Spleen (tissue), 11 donors: ENCODE results near the gene NLGN1. TPM values are rescaled to one million over a fixed set of nuclear protein-coding genes. Genes with fewer than 3 reads are reported as not detected.
A peak's percentile ranks its signal among the peaks of the same experiment; 100 is the strongest.

Experiments
- DNase-seq: peaks from one replicate; pipeline ENCODE4 v3.0.0-alpha.2; 2020
- H3K27ac ChIP-seq, 8 donors: fragments of 200-600 bp; sonication (generic) in 7 of 8; 1 replicate in 4 of 8; 2 replicates in 4 of 8; pipeline versions ENCODE4 v1.5.0 to v1.8.0; 2016 to 2021; ENCODE audit warnings: inconsistent platforms in 4 of 8, mild to moderate bottlenecking in 4 of 8, moderate library complexity in 1 of 8
- H3K27me3 ChIP-seq, 7 donors: fragments of 200-600 bp; sonication (generic) in 6 of 7; replicated peaks in 1 of 7; 1 replicate in 4 of 7; 2 replicates in 3 of 7; pipeline versions ENCODE4 v1.5.0 to v1.8.0; 2016 to 2021; ENCODE audit warnings: inconsistent platforms in 3 of 7, mild to moderate bottlenecking in 1 of 7
- H3K36me3 ChIP-seq, 6 donors: fragments of 200-600 bp; sonication (generic) in 5 of 6; 1 replicate in 4 of 6; 2 replicates in 2 of 6; pipeline versions ENCODE4 v1.5.0 to v1.8.0; 2016 to 2021; ENCODE audit warnings: inconsistent platforms in 2 of 6
- H3K4me1 ChIP-seq, 6 donors: fragments of 200-600 bp; sonication (generic) in 5 of 6; 1 replicate in 3 of 6; 2 replicates in 3 of 6; pipeline versions ENCODE4 v1.5.0 to v1.8.0; 2016 to 2021; ENCODE audit warnings: inconsistent platforms in 3 of 6
- H3K4me3 ChIP-seq, 8 donors: fragments of 200-600 bp; sonication (generic) in 7 of 8; 1 replicate in 4 of 8; 2 replicates in 4 of 8; pipeline versions ENCODE4 v1.5.0 to v1.8.0; 2016 to 2021; ENCODE audit warnings: inconsistent platforms in 4 of 8, mild to moderate bottlenecking in 4 of 8, moderate library complexity in 2 of 8
- H3K9me3 ChIP-seq, 8 donors: fragments of 200-600 bp; sonication (generic) in 7 of 8; 1 replicate in 4 of 8; 2 replicates in 4 of 8; pipeline versions ENCODE4 v1.5.0 to v1.8.0; 2016 to 2021; ENCODE audit warnings: inconsistent platforms in 4 of 8
- POLR2A ChIP-seq, 3 donors: fragments of 450-650 bp; IDR thresholded peaks; one replicate each; pipeline ENCODE4 v1.5.1; 2017; ENCODE audit warnings: antibody characterized with exemption in 3 of 3, mild to moderate bottlenecking in 1 of 3
- POLR2AphosphoS5 ChIP-seq, 3 donors: sonication (generic); formaldehyde crosslinking; IDR thresholded peaks; one replicate each; pipeline ENCODE4 v1.5.1; 2017; ENCODE audit warnings: antibody characterized with exemption in 3 of 3
- WGBS, 5 donors: extraction: QIAGEN DNeasy Blood & Tissue Kit in 3 of 5; methylation state at CpG; one replicate each; pipeline versions ENCODE4 v1.1.5 to v1.1.7; 2013 to 2018; 5-methylcytosine and 5-hydroxymethylcytosine counted together
- intact Hi-C: fragments of 100-400 bp; cut with DNase I; formaldehyde crosslinking; loops from one replicate; pipeline ENCODE4 v1.15.0; 2023; ENCODE audit warnings: low total_unique reads
- polyA plus RNA-seq, 3 donors: library from polyadenylated mRNA; stranded (reverse); fragments of 200-250 nt; gene quantifications; one replicate each; pipeline ENCODE4 v1.2.1, GENCODE V29; 2013
- total RNA-seq, 7 donors: library from RNA; depleted of rRNA in 3 of 7; stranded (reverse); fragments of >200 nt in 3 of 7; fragmentation: NEBNext Ultra II Directional in 4 of 7; extraction: Animal tissue kit (Norgen Biotek cat#: 25700) in 4 of 7; gene quantifications; one replicate each; pipeline versions ENCODE4 v1.1.0 to v1.2.1, GENCODE V29; 2016 to 2021
- TF ChIP-seq, protein P1 (sequence below), 11 experiments: fragments of 200-600 bp in 7 of 11; fragments of 450-650 bp in 4 of 11; sonication (generic) in 4 of 11; IDR thresholded peaks in 8 of 11; conservative IDR thresholded peaks in 3 of 11; 1 replicate in 7 of 11; 2 replicates in 4 of 11; pipeline versions ENCODE4 v1.4.0 to v1.8.0; 2016 to 2021; ENCODE audit warnings: antibody characterized with exemption in 11 of 11, inconsistent platforms in 4 of 11, mild to moderate bottlenecking in 1 of 11
- donor health status: healthy with polysubstance abuse.
- donor health status: DM: no; HTN: no; CAD: no; lungs with moderate emphysema.
- donor health status: DM: no; HTN: no; CAD: no.
- donor health status: Bipolar disorder and iron deficiency.
- donor health status: healthy.
- donor health status: DM: no; HTN: no; CAD: no.
- donor health status: DM: yes; HTN: yes; CAD: no.

NLGN1 gene
- total and polyA plus RNA-seq, 10 donors = 0.03 to 0.13 (median 0.03) TPM; not detected in 7

DNA sequence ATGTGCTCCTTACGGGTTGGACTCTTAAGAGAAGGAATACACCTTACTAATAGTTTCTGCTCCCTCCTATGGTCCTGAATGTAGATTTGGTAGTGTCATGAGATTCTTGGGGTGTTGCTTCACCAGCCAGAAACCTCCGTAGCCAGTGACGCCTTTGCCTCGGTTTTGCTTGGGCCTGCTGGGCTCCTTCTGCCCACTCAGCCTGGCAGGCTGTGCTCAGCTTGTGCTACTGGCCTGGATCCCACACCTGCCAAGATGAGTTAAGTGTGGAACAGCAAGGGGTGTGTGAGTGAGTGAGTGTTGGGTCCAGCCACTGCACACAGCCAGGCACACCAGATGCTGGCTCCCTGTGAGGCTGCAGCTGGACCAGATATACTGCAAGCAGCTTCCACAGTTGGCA lies 560.1 kb downstream of the NLGN1 start:
- H3K4me3 ChIP-seq = no peak overlapping the region
- H3K36me3 ChIP-seq = no peaks in the 10 kb centered on the region
- intact Hi-C loops = no loop called here
- TF ChIP-seq POLR2AphosphoS5 (IDR thresholded peaks at IDR 0.05) = no peak
- TF ChIP-seq, protein P1, sequence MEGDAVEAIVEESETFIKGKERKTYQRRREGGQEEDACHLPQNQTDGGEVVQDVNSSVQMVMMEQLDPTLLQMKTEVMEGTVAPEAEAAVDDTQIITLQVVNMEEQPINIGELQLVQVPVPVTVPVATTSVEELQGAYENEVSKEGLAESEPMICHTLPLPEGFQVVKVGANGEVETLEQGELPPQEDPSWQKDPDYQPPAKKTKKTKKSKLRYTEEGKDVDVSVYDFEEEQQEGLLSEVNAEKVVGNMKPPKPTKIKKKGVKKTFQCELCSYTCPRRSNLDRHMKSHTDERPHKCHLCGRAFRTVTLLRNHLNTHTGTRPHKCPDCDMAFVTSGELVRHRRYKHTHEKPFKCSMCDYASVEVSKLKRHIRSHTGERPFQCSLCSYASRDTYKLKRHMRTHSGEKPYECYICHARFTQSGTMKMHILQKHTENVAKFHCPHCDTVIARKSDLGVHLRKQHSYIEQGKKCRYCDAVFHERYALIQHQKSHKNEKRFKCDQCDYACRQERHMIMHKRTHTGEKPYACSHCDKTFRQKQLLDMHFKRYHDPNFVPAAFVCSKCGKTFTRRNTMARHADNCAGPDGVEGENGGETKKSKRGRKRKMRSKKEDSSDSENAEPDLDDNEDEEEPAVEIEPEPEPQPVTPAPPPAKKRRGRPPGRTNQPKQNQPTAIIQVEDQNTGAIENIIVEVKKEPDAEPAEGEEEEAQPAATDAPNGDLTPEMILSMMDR (IDR thresholded peaks at IDR 0.05 in 8 of 11, conservative IDR thresholded peaks at IDR 0.05 in 3 of 11) = no peak
- no peak for TF ChIP-seq POLR2A (IDR thresholded peaks at IDR 0.05)
- peak; percentile 33 for DNase-seq
- 90 to 96% (median 93%) methylated on average over 4 of the region's 4 CpGs for WGBS, 5 donors
- no peaks in the 10 kb centered on the region for H3K27me3 ChIP-seq
- H3K27ac ChIP-seq = no peak overlapping the region
- H3K4me1 ChIP-seq = no peaks in the 10 kb centered on the region
- peaks cover 0 to 11% (median 0%) of the 10 kb centered on the region in 8 donors for H3K9me3 ChIP-seq

GRCh38 chr3:173958805-173959204 lies 561.3 kb downstream of the NLGN1 start:
- no peak for DNase-seq
- Histone ChIP-seq H3K4me1 (no peaks in the 10 kb centered on the region), H3K27ac (no peak overlapping the region), H3K36me3 (no peaks in the 10 kb centered on the region), H3K4me3 (no peak overlapping the region), H3K9me3 (peaks cover 0 to 11% (median 0%) of the 10 kb centered on the region in 8 donors), H3K27me3 (no peaks in the 10 kb centered on the region)
- intact Hi-C loops = no loop called here
- no peak for TF ChIP-seq POLR2AphosphoS5 (IDR thresholded peaks at IDR 0.05)
- no peak for TF ChIP-seq POLR2A (IDR thresholded peaks at IDR 0.05)
- TF ChIP-seq, protein P1 (IDR thresholded peaks at IDR 0.05 in 8 of 11, conservative IDR thresholded peaks at IDR 0.05 in 3 of 11) = no peak
- 77 to 100% (median 80%) methylated on average over 1 to 6 of the region's 6 CpGs for WGBS, 5 donors

DNA sequence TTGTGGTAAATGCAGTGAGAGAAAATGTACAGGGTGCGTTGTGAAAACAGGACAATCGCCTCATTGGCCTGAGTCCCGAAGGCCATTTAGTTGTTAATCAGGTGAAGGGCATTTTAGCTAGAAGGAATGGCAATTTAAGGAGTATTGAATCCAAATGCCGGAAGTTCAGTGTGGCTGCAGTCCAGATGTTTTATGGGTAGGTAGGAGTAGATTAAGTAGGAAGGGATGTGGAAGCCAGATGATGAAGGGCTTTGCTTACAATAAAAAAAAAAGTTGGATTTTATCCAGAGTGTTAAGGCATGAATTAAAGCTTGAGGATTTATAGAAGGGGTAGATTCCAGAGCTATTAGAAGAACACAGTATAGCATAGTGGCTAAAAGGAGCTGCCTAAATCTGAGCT lies 572.7 kb downstream of the NLGN1 start:
- no peak overlapping the region for H3K27ac ChIP-seq
- no peaks in the 10 kb centered on the region for H3K9me3 ChIP-seq
- intact Hi-C loops = no loop called here
- no peaks in the 10 kb centered on the region for H3K27me3 ChIP-seq
- H3K4me1 ChIP-seq = no peaks in the 10 kb centered on the region
- WGBS, 5 donors = 68 to 87% (median 80%) methylated on average over 4 of the region's 4 CpGs
- TF ChIP-seq POLR2AphosphoS5 (IDR thresholded peaks at IDR 0.05) (no peak), POLR2A (IDR thresholded peaks at IDR 0.05) (no peak)
- TF ChIP-seq, protein P1 (IDR thresholded peaks at IDR 0.05 in 8 of 11, conservative IDR thresholded peaks at IDR 0.05 in 3 of 11) = no peak
- no peaks in the 10 kb centered on the region for H3K36me3 ChIP-seq
- DNase-seq = no peak
- H3K4me3 ChIP-seq = no peak overlapping the region

DNA sequence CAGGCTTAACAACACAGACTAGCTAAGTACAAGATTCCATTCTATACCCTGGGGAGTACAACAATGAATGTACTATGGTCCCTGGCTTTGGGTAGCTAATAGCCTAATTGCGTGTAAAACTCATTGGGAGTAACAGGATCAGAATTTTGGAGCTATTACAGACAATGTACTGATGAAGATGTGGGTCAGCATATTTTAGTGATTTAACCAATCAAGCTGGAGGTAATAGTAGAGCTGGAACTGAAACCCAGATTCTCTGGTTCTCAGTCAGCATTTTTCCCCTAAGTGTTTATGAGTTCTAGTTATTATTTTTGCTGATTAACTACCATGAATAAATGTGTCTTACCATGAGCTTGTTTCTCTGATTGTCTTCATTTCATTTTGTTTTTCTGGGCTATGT lies 578.7 kb downstream of the NLGN1 start:
- no peaks in the 10 kb centered on the region for H3K36me3 ChIP-seq
- peaks cover 0 to 5% (median 0%) of the 10 kb centered on the region in 8 donors for H3K9me3 ChIP-seq
- H3K4me1 ChIP-seq = no peaks in the 10 kb centered on the region
- no peak for TF ChIP-seq POLR2A (IDR thresholded peaks at IDR 0.05)
- TF ChIP-seq, protein P1 (IDR thresholded peaks at IDR 0.05 in 8 of 11, conservative IDR thresholded peaks at IDR 0.05 in 3 of 11) = no peak
- TF ChIP-seq POLR2AphosphoS5 (IDR thresholded peaks at IDR 0.05) = no peak
- H3K27ac ChIP-seq = no peak overlapping the region
- intact Hi-C loops = no loop called here
- WGBS, 5 donors = 78 to 96% (median 89%) methylated on average over 1 of the region's 1 CpG
- H3K4me3 ChIP-seq = no peak overlapping the region
- DNase-seq = no peak
- no peaks in the 10 kb centered on the region for H3K27me3 ChIP-seq
